Retina (tissue), 1 donor: ENCODE data around the gene PLK5.
A peak's percentile ranks its signal among the peaks of the same experiment; 100 is the strongest.
"Not testable (repeated sequence)": the region's sequence is repeated elsewhere in the genome, so short reads cannot be mapped to it uniquely, and the experiment has no call there.

ENCODE experiments used
- DNase-seq: peaks from one replicate; pipeline ENCODE4 v3.0.0-alpha.2; 2016

PLK5 gene

GRCh38 chr19:1523412-1524286 is at the start of gene PLK5:
PLK5 (plus strand) TSS chr19:1524077; CDS start chr19:1526997, 2,920 bp downstream.
- DNase-seq: no peak

DNA sequence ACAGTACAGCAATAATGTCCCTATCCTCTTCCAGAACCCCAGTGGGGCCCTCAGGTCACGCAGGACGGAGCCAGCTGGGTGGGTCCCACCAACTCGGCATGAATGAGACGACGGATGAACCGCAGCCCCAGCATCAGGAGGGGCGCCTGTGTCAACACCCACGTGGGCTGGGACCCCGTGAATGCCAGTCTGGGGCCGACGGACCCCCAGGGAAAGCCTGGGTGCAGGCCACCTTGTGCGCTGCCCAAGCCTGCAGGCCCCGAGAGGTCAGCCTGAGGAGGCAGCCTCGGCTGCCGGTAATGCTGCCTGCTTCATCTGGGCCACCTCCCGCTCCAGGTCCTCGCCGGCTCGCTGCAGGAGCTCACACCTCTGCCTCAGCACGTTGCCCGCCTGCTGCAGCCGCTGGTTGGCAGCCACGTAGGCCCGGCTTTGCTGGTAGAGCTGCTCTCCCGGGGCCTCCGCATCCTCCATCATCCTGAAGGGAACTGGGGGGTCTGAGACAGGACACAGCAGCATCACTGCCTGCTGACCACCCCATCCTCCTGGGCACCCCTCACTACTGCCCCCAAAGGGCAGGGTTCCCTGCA is 49.0 kb upstream of the PLK5 start:
- no peak for DNase-seq

- no peak for DNase-seq
These were observed 48.0 kb upstream of the PLK5 start for GRCh38 chr19:1475751-1476437.

- not testable (repeated sequence) for DNase-seq
These were observed 46.8 kb upstream of the PLK5 start for GRCh38 chr19:1477056-1477455.

DNA sequence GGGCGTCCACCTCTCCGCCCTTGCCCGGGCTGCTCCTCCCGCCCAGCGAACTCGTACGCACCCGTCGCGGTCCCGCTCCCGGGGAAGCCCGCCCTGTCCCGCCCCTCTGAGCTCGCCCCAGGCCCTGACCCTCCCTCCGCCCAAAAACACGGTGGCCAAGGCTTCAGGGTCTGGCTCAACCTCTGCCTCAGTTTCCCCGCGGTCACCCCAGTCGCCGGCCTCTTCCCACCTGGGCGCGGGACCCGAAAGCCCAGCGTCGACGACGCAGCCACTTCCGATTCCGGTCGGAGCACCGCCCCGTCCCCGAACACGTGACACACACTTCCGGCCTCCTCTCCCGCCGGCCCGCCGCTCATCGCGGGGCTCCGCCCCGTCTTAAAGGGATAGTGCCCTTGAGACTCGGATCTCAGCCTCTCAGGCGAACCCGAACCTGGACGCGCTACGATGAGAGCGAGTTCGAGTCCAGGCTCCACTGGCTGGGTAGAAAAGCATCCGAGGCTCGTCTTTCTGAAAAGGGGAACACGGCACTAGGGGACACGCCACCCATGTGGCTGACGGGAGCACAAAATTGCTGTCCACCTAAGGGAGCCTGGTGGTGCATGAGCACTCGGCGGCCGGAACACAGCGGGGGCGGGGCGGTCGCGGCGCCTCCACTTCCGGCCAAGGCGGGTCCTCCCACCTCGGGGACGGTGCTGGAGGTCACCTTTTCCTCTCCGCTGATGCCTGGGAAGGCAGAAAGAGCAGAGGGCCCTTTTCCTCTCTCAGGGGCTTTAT is 44.8 kb upstream of the PLK5 start, which contains the start of gene C19orf25:
C19orf25 (minus strand) TSS at position 282 of the 774 bp plus-strand sequence. CDS start 312 bp downstream, outside the sequence.
- DNase-seq: peak; percentile 97

- DNase-seq: no peak
These were observed 42.5 kb upstream of the PLK5 start for GRCh38 chr19:1481224-1481892.

DNA sequence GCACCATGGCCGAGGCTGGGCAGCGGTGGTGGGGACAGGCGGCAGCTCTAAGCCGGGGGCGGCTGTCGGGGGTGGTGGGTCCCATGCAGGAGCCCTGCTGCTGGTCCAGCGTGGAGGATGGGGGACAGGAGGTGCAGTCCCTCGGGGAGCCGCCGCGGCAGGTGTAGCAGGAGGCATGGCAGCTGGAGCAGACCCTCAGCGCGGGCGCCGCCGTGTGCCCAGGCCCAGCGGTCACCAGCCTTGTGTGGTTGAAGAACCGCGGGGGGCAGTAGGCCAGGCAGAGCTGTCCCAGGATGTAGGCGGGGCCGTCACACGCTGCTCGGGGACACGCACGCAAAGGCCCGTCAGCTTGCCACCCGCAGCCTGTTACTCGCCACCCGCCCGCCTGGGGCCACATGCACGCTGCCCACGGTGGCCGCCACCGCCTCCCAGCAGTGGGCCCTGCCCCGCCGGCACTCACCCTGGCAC is 42.0 kb upstream of the PLK5 start:
- no peak for DNase-seq

DNA sequence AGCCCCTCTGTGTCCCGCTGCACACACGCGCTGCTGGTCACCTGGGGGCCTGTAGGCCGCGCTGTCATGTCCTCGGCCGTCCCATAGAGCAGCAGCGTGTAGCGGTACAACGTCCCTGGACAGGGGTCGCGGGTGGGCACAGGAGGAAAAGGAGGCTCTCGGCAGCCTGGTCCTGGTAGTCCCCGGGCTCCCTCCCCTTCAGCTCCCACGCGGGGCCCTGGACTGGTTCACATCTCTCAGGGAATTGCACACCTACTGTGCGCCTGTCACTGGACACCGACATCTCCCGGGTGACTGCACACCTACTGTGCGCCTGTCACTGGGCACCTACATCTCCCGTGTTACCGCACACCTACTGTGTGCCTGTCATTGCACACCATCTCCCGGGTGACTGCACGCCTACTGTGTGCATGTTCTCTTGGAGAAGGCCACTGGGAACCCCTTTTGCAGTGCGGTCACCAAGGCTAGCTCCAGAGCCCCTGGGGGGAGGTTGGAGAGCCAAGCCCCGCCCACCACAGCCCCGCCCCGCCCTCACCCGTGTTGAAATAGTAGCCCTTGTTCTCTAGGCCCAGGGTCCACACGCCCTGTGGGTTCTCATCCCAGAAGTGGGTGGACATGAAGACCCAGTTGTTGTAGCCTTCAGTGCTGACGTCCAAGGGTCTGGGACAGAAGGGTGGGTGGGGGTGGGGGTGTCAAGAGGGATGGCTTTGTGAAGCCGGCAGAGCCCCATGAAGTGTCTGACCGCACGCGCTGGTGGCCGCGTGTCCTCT is 41.3 kb upstream of the PLK5 start:
- DNase-seq: no peak

DNA sequence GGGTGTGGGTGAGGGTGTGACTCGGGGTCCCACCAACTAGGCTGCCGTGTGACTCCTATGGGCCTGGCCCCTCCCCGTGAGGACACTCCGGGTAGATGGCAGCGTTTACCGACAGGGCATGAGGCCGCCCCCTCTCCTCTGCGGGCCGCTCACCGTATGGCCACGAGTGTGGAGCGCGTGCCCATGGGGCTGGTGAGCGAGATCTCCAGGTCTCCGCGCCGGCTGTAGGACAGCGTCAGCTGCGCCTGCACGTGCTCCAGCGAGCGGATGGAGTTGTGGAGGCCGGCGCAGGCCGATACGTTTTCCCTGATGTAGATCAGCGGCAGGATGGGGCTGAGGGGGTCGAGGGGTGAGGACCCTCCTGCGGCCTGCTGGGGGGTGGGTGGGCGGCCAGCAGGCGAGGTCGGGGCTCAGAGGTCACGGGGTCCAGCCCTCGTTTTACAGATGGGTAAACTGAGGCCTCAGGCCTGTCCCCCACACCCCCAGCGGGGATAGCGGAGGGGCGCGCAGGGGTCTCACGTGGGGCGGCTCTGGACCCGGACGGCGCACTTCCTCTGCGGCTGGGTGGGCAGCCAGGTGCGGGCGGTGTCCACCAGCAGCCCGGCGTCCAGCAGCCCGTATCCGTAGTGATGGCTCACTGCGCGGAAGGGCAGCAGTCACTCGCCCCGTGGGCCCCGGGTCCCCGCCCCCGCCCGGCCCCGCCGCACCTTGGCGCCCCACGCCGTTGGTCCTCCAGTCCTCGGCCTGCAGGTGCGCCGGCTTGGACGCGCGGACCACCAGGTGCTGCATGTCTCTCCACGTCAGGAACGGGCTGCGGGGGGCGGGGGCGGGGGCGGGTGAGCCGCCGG is 40.5 kb upstream of the PLK5 start:
- DNase-seq: no peak

DNA sequence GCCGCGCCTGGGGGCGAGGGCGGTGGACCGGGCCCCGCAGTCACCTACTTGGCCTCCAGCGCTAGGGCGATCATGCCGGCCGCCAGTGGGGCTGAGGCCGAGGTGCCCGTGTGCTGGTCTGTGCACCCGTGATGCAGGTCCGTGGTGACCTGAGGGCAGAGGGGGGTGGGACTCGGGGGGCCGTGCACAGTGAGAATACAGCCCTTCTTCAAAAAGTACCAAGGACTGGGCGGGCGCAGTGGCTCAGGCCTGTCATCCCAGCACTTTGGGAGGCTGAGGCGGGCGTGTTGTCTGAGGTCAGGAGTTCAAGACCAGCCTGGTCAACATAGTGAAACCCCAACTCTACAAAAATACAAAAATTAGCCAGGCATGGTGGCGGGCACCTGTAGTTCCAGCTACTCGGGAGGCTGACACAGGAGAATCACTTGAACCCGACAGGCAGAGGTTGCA is 39.9 kb upstream of the PLK5 start:
- no peak for DNase-seq

DNA sequence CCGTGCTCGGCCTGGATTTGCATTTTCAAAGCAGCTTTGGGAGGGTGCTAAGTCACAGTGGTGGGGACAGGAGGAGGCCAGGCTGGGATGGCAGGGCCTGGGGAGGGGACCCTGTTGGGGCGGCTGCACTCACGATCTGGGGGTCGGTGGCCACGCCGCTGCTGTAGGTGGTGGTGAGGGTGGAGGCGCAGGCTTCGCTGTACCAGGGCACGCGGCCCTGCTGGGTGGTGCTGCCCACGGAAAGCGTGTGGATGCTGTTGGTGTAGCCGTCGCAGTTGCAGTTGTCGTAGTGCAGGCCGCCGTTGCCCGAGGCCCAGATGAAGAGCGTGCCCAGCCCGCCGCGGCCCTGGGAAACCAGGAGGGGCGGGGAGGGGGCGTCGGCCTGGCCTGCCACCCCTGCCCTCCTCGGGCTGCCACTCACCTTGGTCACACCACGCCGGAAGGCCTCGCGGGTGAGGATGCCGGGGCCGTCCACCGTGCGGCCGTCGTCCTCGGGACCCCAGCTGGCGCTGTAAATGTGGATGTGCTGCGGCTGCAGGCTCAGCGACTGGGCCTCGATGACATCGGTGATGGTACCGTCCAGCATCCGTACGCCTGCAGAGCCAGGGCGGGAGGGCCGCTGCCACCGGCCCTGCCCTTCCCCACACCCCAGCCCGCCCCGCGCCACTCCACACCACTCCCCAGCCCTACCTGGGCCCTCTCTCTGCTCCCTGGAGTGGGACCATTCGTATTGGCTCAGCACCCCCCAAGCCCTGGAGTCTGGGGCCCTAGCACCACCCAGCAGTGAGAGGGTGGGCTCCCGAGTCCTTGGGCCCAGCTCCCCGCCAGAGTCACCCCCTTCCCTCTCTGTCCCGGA is 36.9 kb upstream of the PLK5 start:
- DNase-seq: no peak

DNA sequence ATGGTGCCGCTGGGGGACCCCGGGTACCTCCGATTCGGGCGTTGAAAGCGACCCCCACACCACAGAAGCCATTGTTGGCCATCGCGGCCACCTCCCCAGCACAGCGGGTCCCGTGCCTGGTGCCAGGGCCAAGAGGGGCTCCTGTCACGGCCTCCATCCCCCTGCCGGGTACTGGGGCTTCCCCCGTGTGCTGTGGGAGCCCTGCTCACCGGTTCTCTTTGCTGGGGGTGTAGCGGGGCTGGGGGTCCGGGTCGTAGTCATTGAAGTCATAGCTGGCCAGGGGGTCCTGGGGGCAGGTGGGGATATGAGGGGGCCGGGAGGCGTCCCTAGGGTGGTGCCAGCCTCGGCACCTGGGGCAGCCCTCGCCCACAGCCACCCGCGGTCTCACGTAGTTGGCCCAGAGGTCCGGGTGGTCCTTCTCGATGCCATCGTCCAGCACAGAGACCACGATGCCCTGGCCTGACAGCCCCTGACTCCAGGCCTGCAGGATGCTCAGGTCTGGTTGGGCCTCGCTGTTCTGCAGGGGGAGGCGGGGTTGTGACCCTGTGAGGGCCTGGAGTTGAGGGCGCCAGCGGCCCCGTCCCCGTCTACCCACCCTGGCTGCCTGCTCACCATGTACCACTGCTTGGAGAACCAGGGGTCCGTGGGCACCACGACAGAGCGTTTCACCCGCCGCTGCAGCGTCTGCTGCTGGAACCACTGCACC is 36.1 kb upstream of the PLK5 start:
- no peak for DNase-seq

DNA sequence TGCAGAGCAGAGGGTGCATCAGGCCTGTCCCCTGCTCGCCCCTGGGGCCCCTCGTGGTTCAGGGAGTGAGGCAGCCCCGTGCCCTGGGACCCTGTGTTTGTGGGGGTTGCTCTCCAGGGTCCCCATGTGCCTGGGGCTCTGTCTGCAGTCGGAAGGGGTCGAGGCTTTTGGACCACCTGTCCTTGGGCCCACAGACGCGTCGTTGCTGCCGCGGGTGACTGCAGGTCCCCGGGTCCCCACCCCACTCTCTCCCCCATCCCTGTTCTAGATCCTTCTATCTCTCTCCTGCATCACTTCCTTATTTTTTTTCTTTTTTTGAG is 35.6 kb upstream of the PLK5 start:
- no peak for DNase-seq

- DNase-seq: no peak
These were observed 34.2 kb upstream of the PLK5 start for GRCh38 chr19:1489463-1490310.

DNA sequence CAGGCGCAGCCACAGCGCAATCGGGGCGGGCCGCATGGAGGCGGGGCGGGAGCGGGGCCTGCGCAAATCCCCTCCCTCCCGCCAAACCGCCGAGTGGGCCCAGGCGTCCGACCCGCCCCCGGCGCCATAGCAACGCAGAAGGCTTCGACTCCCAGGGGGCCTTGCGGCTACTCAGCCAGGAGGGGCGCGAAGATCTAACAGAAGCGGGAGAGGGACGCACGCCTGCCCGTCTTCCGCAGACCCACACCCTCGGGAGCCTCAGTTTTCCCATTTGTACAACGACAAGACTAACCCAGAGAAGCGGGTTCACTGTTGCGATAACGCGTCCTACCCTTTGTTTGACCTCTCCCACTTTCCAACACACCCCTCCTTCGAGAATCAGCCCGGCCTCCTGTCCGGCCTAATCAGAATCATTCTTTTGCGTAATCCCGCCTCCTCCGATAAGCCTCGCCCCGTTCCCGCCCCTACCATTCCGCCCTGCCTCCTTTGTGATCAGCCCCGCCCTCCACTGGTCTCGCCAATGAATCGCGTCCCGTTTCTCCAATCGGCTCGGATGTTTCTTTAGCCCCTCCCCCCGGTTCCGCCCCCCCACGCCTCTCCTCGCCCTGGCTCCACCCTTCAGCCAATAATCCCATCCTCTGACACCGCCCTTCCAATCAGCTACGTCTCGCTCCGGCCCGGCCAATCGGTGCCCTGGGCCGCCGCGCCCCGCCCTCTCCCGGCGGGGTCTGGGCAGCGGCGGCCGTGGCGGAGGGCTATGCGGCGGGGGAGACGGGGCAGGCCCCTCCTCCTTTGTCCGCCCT is 33.4 kb upstream of the PLK5 start, which contains the start of gene PCSK4:
PCSK4 (minus strand) TSS at position 40 of the 803 bp plus-strand sequence; CDS start at position 36, 4 bp downstream.
- peak; percentile 99 for DNase-seq

- DNase-seq: no peak
These were observed 32.6 kb upstream of the PLK5 start, which contains the start of gene REEP6 for GRCh38 chr19:1491114-1491848. REEP6 (plus strand) TSS chr19:1491181; CDS start chr19:1491270, 89 bp downstream.
